NB4 (cell line): Measurements from ENCODE around the gene EIF1AD.

Experiments used
- CTCF ChIP-seq: IDR thresholded peaks from one replicate; pipeline ENCODE4 v1.5.1; 2012; ENCODE audit warnings: low read depth, low read length
- POLR2A ChIP-seq: IDR thresholded peaks from 2 replicates; pipeline ENCODE4 v1.6.1; 2011; ENCODE audit warnings: mild to moderate bottlenecking; ENCODE audit not compliant: insufficient read length; ENCODE audit errors: extremely low read depth

GRCh38 chr11:66008468-66009101 is 6.6 kb upstream of the EIF1AD start:
- no peak for TF ChIP-seq CTCF
- TF ChIP-seq POLR2A = no peak
